ENCODE data around the gene SLC25A36.
"Not testable (repeated sequence)": the region's sequence is repeated elsewhere in the genome, so short reads cannot be mapped to it uniquely, and the experiment has no call there.

Gene SLC25A36

DNA sequence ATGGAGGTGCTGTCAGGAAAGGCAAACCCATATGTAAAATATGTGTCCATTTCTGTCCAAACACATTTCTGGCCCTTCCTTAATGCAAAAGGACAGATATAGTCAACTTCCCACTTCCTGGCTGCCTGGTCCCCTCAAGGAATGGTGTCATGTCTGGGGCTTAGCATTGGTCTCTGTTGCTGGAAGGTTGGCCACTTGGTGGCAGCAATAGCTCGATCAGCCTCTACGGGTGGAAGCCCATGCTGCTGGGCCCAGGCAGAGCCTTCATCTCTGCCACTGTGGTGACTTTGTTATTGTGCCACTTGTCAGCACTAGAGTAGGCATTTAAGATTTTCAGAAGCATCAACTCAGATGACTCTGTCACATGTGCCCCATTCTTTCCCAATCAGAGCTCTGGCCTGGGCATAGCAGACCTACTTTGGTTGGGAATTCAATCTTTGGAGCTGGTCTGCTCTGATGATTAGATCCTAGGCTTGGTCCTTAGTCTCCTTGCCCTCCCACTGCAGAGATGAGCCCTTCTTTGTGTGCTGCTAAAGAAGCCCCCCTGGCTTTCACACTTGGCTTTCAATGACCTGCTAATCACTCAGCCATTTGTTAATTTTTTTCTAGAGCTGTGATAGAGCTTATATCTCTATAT lies 58.5 kb downstream of the SLC25A36 start:
- peak; percentile 23 for DNase-seq

DNA sequence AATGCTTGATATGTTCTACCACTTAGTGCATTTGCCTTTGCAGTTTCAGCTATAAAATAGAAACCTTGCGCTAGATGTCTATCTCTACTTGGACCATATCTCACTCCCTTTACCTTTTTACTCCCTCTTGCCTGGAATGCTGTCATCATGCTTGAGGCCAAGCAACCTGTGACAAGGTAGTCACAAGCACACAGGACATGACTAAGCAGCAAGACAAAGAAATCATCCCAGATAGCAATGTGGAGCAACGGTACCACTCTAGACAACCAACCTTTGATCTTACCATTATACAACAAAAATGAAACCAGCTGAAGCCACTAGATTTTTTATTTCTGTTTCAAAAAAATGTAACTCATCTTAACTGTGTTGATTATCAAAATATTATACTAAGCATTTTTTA lies 59.0 kb downstream of the SLC25A36 start:
- DNase-seq, result no peak

DNA sequence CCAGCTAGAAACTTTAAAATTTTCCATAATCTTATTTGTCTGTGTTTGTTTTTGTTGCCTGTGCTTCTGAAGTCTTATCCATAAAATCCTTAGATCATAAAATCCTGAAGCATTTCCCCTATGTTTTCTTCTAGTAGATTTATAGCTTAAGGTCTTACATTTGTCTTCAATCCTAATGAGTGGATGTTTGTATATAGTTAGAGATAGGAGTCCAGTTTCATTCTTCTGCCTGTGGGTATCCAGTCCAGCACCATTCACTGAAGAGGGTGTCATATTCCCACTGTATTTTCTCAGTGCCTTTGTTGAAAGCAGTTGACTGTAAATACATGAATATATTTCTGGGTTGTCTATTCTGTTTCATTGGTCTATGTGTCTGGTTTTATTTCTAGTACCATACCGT lies 64.7 kb downstream of the SLC25A36 start:
- no peak for DNase-seq

DNA sequence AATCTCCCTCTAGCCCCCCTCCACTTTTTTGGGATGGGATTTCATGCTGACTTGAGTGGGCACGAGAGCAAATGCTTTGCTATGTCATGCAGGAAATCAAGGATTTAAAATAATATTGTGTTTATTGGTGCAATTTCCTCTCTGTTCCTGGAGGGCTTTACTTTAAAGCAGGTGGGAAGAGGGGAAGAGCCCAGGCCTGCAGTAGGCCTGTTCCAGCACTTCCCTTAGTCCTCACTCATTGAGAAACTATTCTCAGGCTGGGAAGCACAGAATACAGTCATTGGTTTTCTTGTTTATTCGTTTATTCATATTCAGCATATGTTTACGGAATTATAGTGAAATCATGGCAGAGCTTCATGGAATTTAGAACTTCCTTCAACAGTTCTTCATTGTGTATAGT lies 67.9 kb downstream of the SLC25A36 start:
- no peak for DNase-seq

DNA sequence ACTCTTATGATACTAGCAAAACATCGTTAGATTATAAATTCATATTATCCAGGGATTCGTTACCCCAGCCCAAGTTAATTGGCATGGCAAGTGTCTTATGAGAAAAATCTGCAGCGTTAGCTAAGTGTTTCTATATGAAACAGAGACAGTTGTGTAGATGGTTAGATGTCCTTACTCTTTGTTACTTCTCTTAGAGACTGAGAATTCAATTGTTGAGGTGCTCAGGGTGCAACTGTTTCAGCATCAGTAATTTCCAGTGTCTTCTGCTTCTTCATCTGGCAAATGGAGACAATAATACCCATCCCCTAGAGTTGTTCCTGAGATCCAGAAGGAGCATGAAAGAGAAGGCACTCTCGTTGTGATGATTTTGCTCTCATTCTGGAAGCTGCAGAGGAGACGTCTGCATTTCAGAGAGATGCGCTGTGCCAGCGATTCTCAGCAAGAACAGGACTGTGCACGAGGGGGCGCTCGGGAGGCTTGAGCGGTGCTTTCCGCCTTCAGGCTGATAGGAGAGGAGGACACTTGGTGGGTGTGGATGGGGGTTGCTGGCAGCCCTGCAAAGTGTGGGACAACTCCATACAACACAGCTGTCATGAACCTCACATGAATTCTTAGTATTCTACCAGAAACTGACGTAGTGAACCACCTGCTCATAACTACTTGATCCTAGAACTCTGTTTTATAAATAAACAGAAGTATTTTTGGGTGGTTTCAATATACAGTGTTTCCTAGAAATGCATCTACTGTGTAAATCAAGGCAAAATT lies 69.8 kb downstream of the SLC25A36 start:
- peak; percentile 42 for DNase-seq

DNA sequence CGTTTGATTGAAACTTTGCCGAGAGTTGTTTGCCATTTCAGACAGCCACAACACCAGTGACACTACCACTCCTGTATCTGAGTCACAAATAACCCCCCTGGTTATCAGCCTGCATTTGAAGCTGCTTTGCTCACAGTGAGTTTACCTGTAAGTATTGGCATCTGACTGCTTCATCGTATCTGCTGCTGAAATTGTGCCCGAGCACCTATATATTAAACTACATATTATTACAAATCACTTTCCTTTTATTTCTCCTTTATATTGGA lies 70.3 kb downstream of the SLC25A36 start:
- no peak for DNase-seq

DNA sequence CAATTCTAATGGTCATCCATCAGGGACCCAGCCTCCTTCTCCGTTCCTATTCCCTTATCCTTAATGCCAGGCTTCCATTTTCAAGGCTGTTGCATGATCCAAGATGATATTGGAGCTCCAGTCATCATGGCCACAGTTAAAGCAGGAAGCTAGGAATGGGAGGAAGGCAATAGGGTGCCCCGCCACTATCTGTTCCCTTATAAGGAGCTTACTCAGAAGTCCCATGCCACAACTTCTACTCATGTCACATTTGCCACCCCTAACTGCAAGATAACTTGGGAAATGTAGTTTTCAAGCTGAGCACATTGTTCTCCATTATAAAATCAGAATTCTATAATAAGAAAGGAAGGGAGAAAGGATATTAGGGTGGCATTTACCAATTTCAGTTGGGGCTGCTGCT lies 70.9 kb downstream of the SLC25A36 start:
- DNase-seq, result no peak

DNA sequence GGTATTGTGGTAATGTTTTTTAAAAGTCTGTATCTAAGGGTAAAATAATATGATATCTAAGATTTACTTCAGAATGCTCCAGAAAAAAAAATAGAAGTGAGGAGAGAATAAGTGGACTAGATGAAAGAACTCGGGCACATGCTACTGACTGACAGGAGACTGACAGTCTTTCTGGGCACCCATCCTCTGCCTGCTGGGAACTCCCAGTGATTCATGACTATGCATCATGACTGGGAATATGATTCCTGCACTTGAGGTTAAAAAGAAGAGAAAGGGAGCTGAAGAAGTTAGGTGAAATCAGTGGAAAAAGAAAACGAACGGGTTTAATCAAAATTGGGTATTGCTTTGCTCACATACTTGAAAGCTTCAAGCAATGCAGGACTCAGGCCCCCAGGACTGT lies 73.8 kb downstream of the SLC25A36 start:
- no peak for DNase-seq

DNA sequence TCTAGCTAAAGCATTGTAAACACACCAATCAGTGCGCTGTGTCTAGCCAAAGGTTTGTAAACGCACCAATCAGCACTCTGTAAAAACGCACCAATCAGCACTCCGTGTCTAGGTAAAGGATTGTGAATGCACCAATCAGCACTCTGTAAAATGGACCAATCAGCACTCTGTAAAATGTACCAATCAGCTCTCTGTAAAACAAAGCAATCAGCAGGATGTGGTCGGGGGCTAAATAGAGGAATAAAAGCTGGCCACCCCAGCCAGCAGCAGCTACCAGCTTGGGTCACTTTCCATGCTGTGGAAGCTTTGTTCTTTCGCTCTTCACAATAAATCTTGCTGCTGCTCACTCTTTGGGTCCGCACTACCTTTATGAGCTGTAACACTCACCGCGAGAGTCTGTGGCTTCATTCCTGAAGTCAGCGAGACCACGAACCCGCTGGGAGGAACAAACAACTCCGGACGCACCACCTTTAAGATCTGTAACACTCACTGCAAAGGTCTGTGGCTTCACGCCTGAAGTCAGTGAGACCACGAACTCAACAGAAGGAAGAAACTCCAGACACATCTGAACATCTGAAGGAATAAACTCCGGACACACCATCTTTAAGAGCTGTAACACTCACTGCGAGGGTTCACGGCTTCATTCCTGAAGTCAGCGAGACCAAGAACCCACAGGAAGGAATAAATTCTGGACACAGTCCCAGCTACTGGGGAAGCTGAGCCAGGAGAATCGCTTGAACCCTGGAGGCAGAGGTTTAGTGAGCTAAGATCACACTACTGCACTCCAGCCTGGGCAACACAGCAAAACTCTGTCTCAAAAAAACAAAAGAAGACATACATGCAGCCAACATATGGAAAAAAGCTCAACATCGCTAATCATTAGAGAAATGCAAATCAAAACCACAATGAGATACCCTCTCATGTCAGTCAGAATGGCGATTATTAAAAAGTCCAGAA lies 76.0 kb downstream of the SLC25A36 start:
- DNase-seq, result not testable (repeated sequence)

DNA sequence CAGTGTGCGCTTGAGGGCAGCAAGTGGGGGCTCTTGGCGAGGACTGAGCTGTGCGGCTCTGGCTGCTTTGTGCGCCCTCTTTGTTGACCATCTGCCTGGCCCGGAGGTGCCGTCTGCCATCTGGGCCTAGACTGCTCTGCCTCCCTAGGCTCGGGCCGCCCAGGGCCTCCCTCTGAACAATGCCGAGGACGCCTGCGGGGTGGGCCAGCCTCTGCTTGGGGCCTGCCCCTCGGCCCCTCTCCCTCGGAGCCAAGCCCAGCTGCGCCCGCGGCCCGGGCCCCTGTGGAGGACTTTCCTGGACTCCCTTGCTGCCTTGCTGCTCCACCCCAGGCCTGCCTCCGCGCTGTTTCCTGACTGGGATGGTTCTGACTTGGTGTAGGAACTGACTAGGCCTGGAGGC lies 77.6 kb downstream of the SLC25A36 start:
- DNase-seq, result no peak

DNA sequence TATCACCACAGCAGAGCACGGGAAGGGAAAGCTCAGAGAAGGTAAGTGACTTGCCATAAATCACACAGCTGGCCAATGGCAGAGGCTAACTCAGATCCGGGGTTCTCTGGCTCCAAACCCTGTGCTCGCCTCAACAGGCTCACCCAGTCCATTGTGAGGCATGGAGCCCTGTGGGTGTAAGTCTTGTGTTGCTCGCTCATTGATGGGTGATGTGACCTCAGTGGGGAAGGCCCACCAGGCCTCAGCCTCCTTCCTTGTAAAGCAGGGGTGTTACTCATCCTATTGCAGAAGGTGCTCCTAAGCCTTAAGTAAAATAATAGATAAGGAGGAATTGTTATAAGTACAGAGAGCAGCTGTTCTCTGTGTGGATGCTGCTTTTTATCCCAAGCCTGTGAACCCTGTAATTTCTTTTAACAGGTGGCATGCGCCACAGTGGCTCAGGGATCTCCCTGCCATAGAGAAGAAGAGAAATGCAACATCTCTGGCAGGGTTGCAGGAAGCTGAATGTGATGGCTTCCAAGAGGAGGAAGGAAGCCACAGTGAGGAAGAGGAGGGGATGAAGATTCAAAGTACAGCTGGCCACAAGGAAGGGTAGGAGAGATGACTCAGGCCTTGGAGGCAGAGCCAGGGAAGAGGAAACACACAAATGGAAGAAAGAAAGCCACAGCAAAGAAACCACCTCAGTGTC lies 78.7 kb downstream of the SLC25A36 start:
- DNase-seq, result no peak

DNA sequence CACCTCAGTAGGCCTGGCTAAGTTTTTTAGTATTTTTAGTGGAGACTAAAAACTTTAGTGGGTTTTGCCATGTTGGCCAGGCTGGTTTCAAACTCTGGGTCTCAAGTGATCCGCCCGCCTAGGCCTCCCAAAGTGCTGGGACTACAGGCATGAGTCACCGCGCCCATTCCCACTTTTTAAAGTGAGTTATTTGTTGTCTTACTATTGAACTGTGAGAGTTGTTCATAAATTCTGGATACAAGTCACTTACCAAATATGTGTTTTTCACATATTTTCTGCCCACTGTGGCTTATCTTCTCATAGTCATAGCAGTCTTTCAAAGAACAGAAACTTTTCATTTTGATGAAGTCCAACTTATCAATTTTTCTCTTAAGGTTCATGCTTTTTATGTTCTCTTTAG lies 79.6 kb downstream of the SLC25A36 start:
- DNase-seq, result no peak

Data from KG1 (cell line).